GM12891 (cell line): Measurements from ENCODE around the gene NPTXR.

Experiments used
- POLR2A ChIP-seq: IDR thresholded peaks from 2 replicates; pipeline ENCODE4 v1.6.1; 2011; ENCODE audit warnings: low read depth, low read length, control low read depth
- POLR2AphosphoS5 ChIP-seq: IDR thresholded peaks from 2 replicates; pipeline ENCODE4 v1.6.1; 2011; ENCODE audit warnings: low read depth, low read length, control low read depth

GRCh38 chr22:38802671-38803121, 41.1 kb downstream of the NPTXR start:
- TF ChIP-seq POLR2A (no peak), POLR2AphosphoS5 (no peak)
